Transverse colon (tissue), 4 donors: ENCODE measurements around the gene WWOX. TPM values are rescaled to one million over a fixed set of nuclear protein-coding genes. Genes with fewer than 3 reads are reported as not detected.

Experiments used
- DNase-seq: peaks from one replicate; pipeline ENCODE4 v3.0.0-alpha.2; 2019
- H3K27ac ChIP-seq, 4 donors: fragments of 200-600 bp; sonication (generic); 2 replicates each; pipeline ENCODE4 v1.5.1; 2016 to 2018; ENCODE audit warnings: inconsistent platforms in 4 of 4
- H3K27me3 ChIP-seq: fragments of 200-600 bp; sonication (generic); 2 replicates; pipeline ENCODE4 v1.5.1; 2017; ENCODE audit warnings: inconsistent platforms
- H3K36me3 ChIP-seq, 4 donors: fragments of 200-600 bp; sonication (generic); 2 replicates each; pipeline ENCODE4 v1.5.1; 2017 to 2019; ENCODE audit warnings: inconsistent platforms in 4 of 4
- H3K4me1 ChIP-seq, 4 donors: fragments of 200-600 bp; sonication (generic); 2 replicates each; pipeline ENCODE4 v1.5.1; 2017 to 2020; ENCODE audit warnings: inconsistent platforms in 4 of 4
- H3K4me3 ChIP-seq, 4 donors: fragments of 200-600 bp; sonication (generic); 1 replicate in 1 of 4; 2 replicates in 3 of 4; pipeline versions ENCODE4 v1.5.1 to v1.6.1; 2017 to 2019; ENCODE audit warnings: inconsistent platforms in 4 of 4
- H3K9me3 ChIP-seq, 2 donors: fragments of 200-600 bp; sonication (generic); 2 replicates each; pipeline ENCODE4 v1.5.1; 2017 to 2019; ENCODE audit warnings: inconsistent platforms in 2 of 2
- EP300 ChIP-seq: sonication (generic); formaldehyde crosslinking; IDR thresholded peaks from one replicate; pipeline ENCODE4 v1.6.1; 2017; ENCODE audit warnings: antibody characterized with exemption, low read depth
- POLR2A ChIP-seq: fragments of 450-650 bp; IDR thresholded peaks from one replicate; pipeline ENCODE4 v1.6.1; 2016; ENCODE audit warnings: antibody characterized with exemption, mild to moderate bottlenecking, moderate library complexity
- POLR2AphosphoS5 ChIP-seq, 3 donors: sonication (generic); formaldehyde crosslinking; IDR thresholded peaks; one replicate each; pipeline ENCODE4 v1.6.1; 2016; ENCODE audit warnings: antibody characterized with exemption in 3 of 3
- WGBS, 2 donors: methylation state at CpG; one replicate each; pipeline ENCODE4 v1.1.5; 2018; ENCODE audit warnings: low coverage in 1 of 2; 5-methylcytosine and 5-hydroxymethylcytosine counted together
- in situ Hi-C, 4 donors: fragments of 200-750 bp; cut with MboI; loops; one replicate each; pipeline versions ENCODE4 v1.15.0 to v1.15.1; 2017; ENCODE audit warnings: low sequenced_read_pairs in 3 of 4, low pct_ligation_motif_present in 1 of 4, low pct_unique_long_range_greater_than_20kb in 1 of 4
- intact Hi-C: fragments of 100-400 bp; cut with DNase I; formaldehyde crosslinking; loops from one replicate; pipeline ENCODE4 v1.15.1; 2023; ENCODE audit warnings: low total_unique reads
- total RNA-seq, 4 donors: library from RNA; depleted of rRNA; stranded (reverse); fragments of >200 nt; gene quantifications; one replicate each; pipeline ENCODE4 v1.1.0, GENCODE V29; 2016
- TF ChIP-seq, protein P1 (sequence below), 5 experiments: fragments of 200-600 bp in 3 of 5; fragments of 450-650 bp in 2 of 5; sonication (generic) in 3 of 5; IDR thresholded peaks; 1 replicate in 2 of 5; 2 replicates in 3 of 5; pipeline ENCODE4 v1.5.1; 2016 to 2017; ENCODE audit warnings: antibody characterized with exemption in 5 of 5, inconsistent platforms in 3 of 5, mild to moderate bottlenecking in 2 of 5, moderate library complexity in 1 of 5

Gene WWOX
- total RNA-seq, 4 donors from 2014 or later, result 11.2 to 53.8 (median 24.8) TPM

DNA sequence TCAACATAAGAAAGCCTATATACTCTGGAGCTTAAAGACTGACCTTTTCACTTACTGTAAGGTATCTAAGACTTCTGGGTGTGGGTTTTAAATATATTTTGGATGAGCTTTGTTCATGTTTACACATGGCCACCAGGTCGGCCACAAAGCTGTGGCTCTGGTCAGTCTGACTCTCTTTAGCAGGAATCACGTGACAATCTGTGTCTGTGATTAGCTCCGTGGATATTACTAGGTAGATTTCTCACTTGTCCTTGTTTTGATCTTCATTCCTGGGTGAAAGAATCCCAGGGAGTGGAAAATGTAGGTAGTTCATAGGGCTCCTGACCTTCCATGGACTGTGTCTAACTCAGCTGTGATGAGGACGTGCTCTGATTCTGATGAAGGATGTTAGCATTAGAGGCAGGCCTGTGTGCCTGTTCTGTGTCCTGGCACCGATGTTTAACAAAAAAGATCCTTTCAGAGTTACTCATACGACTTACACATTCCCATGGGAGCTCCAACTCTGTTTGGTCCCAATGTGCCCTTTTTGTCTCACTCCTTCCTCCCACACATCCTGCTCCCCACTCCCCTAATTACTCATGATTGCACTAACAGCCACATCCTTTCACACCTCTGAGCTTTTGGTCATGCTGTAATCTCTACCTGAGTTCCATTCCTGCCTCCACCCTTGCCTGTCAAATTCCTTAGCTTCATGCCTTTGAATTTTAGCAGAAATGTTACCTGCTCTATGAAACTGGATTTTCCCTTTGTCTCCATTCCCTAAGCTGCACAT lies 1076.0 kb downstream of the WWOX start:
- Histone ChIP-seq H3K4me3 (no peak overlapping the region), H3K4me1 (no peaks in the 10 kb centered on the region), H3K27me3 (no peaks in the 10 kb centered on the region), H3K9me3 (no peaks in the 10 kb centered on the region), H3K27ac (no peak overlapping the region), H3K36me3 (no peaks in the 10 kb centered on the region)
- 76 to 80% methylated on average over 4 to 6 of the region's 6 CpGs for WGBS, 2 donors
- intact Hi-C loops (no loop called here), in situ Hi-C loops (no loop called here)
- no peak for DNase-seq
- TF ChIP-seq POLR2AphosphoS5 (IDR thresholded peaks at IDR 0.05) (no peak), EP300 (no peak), POLR2A (no peak)
- TF ChIP-seq, protein P1, sequence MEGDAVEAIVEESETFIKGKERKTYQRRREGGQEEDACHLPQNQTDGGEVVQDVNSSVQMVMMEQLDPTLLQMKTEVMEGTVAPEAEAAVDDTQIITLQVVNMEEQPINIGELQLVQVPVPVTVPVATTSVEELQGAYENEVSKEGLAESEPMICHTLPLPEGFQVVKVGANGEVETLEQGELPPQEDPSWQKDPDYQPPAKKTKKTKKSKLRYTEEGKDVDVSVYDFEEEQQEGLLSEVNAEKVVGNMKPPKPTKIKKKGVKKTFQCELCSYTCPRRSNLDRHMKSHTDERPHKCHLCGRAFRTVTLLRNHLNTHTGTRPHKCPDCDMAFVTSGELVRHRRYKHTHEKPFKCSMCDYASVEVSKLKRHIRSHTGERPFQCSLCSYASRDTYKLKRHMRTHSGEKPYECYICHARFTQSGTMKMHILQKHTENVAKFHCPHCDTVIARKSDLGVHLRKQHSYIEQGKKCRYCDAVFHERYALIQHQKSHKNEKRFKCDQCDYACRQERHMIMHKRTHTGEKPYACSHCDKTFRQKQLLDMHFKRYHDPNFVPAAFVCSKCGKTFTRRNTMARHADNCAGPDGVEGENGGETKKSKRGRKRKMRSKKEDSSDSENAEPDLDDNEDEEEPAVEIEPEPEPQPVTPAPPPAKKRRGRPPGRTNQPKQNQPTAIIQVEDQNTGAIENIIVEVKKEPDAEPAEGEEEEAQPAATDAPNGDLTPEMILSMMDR (IDR thresholded peaks at IDR 0.05), result no peak

DNA sequence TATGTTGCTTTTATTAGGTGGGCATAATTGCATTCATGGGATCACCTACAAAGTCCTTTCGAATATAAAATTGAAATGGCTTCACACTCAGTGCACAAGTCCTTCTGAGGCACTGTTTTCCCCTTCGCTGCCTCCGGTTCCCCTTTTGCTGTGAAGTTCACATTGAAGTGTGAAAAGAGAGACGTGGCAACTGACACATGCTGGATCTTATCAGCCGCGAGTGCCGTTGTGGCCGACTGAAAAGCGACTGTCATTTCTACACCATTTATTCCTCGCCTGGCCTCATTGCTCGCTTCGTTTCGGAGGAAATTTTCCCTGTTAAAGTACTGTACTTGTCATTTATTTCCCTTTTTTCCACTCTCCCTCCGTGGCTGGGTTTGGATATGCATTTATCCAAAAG lies 1077.6 kb downstream of the WWOX start:
- H3K27me3 ChIP-seq, result no peaks in the 10 kb centered on the region
- DNase-seq, result no peak
- 54 to 56% methylated on average over 11 to 14 of the region's 14 CpGs for WGBS, 2 donors
- H3K4me1 ChIP-seq, result no peaks in the 10 kb centered on the region
- TF ChIP-seq, protein P1 (IDR thresholded peaks at IDR 0.05), result no peak
- TF ChIP-seq POLR2AphosphoS5 (IDR thresholded peaks at IDR 0.05), result no peak
- TF ChIP-seq POLR2A, result no peak
- no peaks in the 10 kb centered on the region for H3K36me3 ChIP-seq
- H3K4me3 ChIP-seq, result no peak overlapping the region
- intact Hi-C loops, result no loop called here
- in situ Hi-C loops, result no loop called here
- H3K9me3 ChIP-seq, result no peaks in the 10 kb centered on the region
- H3K27ac ChIP-seq, result no peak overlapping the region

DNA sequence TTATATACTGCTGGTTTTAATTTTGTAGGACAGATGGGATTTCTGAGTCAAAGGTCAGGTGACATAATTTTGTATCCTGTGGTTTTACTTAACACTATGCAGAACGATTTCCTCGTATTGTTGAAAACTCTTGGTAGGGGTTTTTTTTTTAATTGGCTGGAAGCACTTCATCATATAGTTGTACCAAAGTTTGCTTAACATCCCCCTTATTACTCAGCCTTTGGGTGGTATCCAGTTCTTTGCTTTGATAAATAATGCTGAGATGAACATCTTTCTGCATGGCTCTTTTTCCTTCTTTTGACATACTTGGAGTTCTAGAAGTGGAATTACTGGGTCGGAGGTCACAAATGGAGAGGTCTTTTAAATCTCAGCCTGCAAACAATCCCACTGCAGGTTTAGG lies 1082.0 kb downstream of the WWOX start:
- in situ Hi-C loops (no loop called here), intact Hi-C loops (no loop called here)
- no peak for DNase-seq
- H3K9me3 ChIP-seq, result no peaks in the 10 kb centered on the region
- no peak overlapping the region for H3K27ac ChIP-seq
- no peaks in the 10 kb centered on the region for H3K4me1 ChIP-seq
- H3K36me3 ChIP-seq, result no peaks in the 10 kb centered on the region
- WGBS, 2 donors, result 84 to 91% methylated on average over 3 of the region's 3 CpGs
- H3K27me3 ChIP-seq, result no peaks in the 10 kb centered on the region
- no peak overlapping the region for H3K4me3 ChIP-seq
- TF ChIP-seq EP300 (no peak), POLR2A (no peak), POLR2AphosphoS5 (IDR thresholded peaks at IDR 0.05) (no peak)
- TF ChIP-seq, protein P1 (IDR thresholded peaks at IDR 0.05), result no peak

DNA sequence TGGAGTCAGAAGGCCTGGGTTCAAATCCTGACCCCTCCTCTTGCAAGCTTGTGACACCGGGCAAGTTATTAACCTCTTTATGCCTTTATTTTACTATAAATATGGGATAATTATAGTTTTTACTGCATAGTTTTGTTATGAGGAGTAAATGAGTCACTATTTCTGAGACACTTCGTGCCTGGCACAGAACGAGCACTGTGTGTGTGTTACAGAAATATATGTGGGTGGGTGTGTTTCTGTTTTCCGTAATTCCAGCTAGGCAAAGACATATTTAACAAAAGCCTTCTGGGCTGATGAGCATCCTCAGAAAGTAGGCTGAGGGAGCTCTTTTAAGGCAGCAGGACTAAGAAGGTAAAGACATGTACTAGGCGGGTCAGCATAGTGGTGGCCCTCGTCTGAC lies 1083.2 kb downstream of the WWOX start:
- Histone ChIP-seq H3K4me3 (no peak overlapping the region), H3K27ac (no peak overlapping the region), H3K9me3 (no peaks in the 10 kb centered on the region), H3K4me1 (no peaks in the 10 kb centered on the region), H3K36me3 (no peaks in the 10 kb centered on the region), H3K27me3 (no peaks in the 10 kb centered on the region)
- intact Hi-C loops (no loop called here), in situ Hi-C loops (no loop called here)
- TF ChIP-seq POLR2A, result no peak
- TF ChIP-seq EP300, result no peak
- no peak for TF ChIP-seq POLR2AphosphoS5 (IDR thresholded peaks at IDR 0.05)
- TF ChIP-seq, protein P1 (IDR thresholded peaks at IDR 0.05), result no peak
- 54 to 68% methylated on average over 4 to 6 of the region's 6 CpGs for WGBS, 2 donors
- DNase-seq, result no peak
